Cardiac septum (tissue), 1 donor: Measurements from ENCODE around the gene ARRDC1. TPM values are rescaled to one million over a fixed set of nuclear protein-coding genes. Genes with fewer than 3 reads are reported as not detected.
"Not testable (repeated sequence)": the region's sequence is repeated elsewhere in the genome, so short reads cannot be mapped to it uniquely, and the experiment has no call there.

Source experiments
- DNase-seq: peaks from one replicate; pipeline ENCODE4 v3.0.0-alpha.2; 2020; ENCODE audit warnings: low spot score
- intact Hi-C: fragments of 100-400 bp; cut with DNase I; formaldehyde crosslinking; loops from one replicate; pipeline ENCODE4 v1.14.0; 2022
- total RNA-seq: library from RNA; stranded (reverse); fragmentation: NEBNext Ultra II Directional; extraction: Animal tissue kit (Norgen Biotek cat#: 25700); gene quantifications from one replicate; pipeline ENCODE4 v1.2.1, GENCODE V29; 2021
- donor health status: DM: no; HTN: no; CAD: no.

Gene ARRDC1
- total RNA-seq, 1 donor from 2014 or later = 21.1 TPM

- intact Hi-C loops = no loop called here
- no peak for DNase-seq
Observed at GRCh38 chr9:137610944-137611343, 5.5 kb downstream of the ARRDC1 start.

GRCh38 chr9:137611623-137612609, 6.4 kb downstream of the ARRDC1 start:
- DNase-seq = no peak
- intact Hi-C loops = no loop called here

- DNase-seq = no peak
- intact Hi-C loops = no loop called here
Observed at GRCh38 chr9:137612741-137613142, 7.3 kb downstream of the ARRDC1 start.

- intact Hi-C loops = no loop called here
- no peak for DNase-seq
Observed at GRCh38 chr9:137613259-137613658, 7.8 kb downstream of the ARRDC1 start.

GRCh38 chr9:137613738-137614523, 8.4 kb downstream of the ARRDC1 start:
- intact Hi-C loops = no loop called here
- DNase-seq = no peak

- intact Hi-C loops = no loop called here
- DNase-seq = no peak
Observed at GRCh38 chr9:137614631-137615386, 9.3 kb downstream of the ARRDC1 start.

GRCh38 chr9:137615387-137615871, 9.9 kb downstream of the ARRDC1 start:
- DNase-seq = no peak
- intact Hi-C loops = no loop called here

GRCh38 chr9:137618105-137619067, 12.9 kb downstream of the ARRDC1 start, which contains the start of gene EHMT1:
Gene EHMT1, plus strand, starts transcription at chr9:137619005. Its CDS starts 24 bp downstream, at chr9:137619029.
- DNase-seq = peak; percentile 94
- intact Hi-C loops = no loop called here

GRCh38 chr9:137619240-137620047, 14.0 kb downstream of the ARRDC1 start:
- DNase-seq = no peak
- intact Hi-C loops = no loop called here

GRCh38 chr9:137620048-137620405, 14.5 kb downstream of the ARRDC1 start:
- intact Hi-C loops = no loop called here
- DNase-seq = no peak

- DNase-seq = no peak
- intact Hi-C loops = no loop called here
Observed at GRCh38 chr9:137620581-137620980, 15.1 kb downstream of the ARRDC1 start.

- intact Hi-C loops = no loop called here
- no peak for DNase-seq
Observed at GRCh38 chr9:137621131-137621757, 15.8 kb downstream of the ARRDC1 start.

GRCh38 chr9:137622211-137622610, 16.7 kb downstream of the ARRDC1 start:
- intact Hi-C loops, DNase-seq: not testable (repeated sequence)

- intact Hi-C loops = no loop called here
- DNase-seq = no peak
Observed at GRCh38 chr9:137626464-137626863, 21.0 kb downstream of the ARRDC1 start.

GRCh38 chr9:137627406-137627805, 21.9 kb downstream of the ARRDC1 start:
- DNase-seq = not testable (repeated sequence)

GRCh38 chr9:137630126-137630525, 24.6 kb downstream of the ARRDC1 start:
- intact Hi-C loops = no loop called here
- no peak for DNase-seq

More at GRCh38 chr9:137627406-137627805, 21.9 kb downstream of the ARRDC1 start:
- intact Hi-C loops = not testable (repeated sequence)

- no peak for DNase-seq
- intact Hi-C loops = no loop called here
Observed at GRCh38 chr9:137630679-137631078, 25.2 kb downstream of the ARRDC1 start.
